CD4-positive, alpha-beta T cell treated with Interleukin-1 beta for 1 hour (primary cell): ENCODE data around the gene GRPEL2.

ENCODE experiments used
- DNase-seq, 2 donors: peaks; one replicate each; pipeline ENCODE4 v3.0.0-alpha.2; 2020 to 2022

GRPEL2 gene

DNA sequence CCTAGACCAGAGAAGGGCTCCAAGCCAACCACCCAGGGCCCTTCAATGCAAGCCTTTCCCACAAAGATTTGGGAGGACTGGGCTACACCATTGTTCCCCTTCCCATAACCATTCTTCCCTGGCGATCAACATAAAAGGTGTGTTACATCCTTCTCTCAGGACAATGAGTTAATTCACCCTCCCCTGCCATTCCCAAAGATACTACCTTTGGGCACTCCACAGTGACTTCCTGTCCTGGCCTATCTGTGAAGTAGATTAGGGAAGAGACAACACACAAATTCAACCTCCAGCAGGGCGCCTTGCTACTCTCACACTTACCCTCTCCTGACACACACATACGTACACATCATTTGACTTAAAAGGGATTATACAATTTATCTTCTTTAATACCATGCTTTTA lies 57.0 kb downstream of the GRPEL2 start:
- DNase-seq, result no peak
